Erythroblast (primary cell): Measurements from ENCODE around the gene CPNE8.

Experiments
- GATA1 ChIP-seq: IDR thresholded peaks from 2 replicates; pipeline ENCODE4 v1.6.1; 2011; ENCODE audit warnings: low read depth, mild to moderate bottlenecking, control low read depth, low read length, moderate library complexity
- POLR2A ChIP-seq: IDR thresholded peaks from 2 replicates; pipeline ENCODE4 v1.6.1; 2011; ENCODE audit warnings: mild to moderate bottlenecking, low read length

DNA sequence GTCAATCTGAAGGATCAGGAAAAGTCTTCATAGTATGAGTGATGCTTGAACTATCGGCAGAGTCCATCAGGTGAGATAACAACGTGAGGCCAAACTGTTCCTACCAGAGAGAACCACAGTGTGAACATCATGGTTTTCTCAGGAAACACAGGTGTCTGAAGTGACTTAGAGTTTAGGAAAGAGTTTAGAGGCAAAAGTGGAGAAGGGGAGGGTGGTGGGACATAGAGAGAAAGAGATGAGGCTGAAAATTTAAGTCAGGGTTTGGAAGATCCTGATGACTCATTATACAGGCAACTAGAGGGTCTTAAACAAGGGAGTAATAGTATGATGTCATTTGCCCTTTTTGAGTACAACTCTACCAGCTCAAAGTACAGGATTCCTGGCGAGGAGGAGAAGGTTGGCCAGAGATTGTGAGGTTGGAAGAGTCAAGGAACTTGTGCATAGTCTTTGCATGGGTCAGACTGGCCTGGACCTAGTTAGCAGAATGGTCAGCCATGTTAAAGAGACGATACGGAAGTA lies 16.0 kb downstream of the CPNE8 start:
- TF ChIP-seq POLR2A: no peak
- TF ChIP-seq GATA1: no peak
